ENCODE data around the gene CEP295NL.

DNA sequence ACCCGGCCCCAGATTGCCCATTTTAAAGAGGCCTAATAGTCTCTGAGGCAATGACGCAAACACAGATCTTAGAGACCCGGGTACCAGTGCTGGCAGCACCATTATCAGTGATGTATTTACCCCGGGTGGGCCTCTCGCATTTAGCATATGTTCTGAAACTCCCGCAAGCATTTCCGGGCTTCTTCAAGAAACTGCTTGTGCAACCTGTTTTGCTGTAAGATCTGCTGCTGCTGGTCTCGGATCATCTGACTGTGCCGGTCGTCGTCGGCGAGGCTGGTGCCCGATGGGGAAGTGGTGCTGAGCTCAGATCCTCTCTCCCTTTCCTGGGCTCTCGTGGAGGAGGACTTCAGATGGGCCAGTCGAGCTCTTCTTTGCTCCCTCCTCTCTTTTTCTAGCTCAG is 12.5 kb downstream of the CEP295NL start:
- TF ChIP-seq, protein P1, sequence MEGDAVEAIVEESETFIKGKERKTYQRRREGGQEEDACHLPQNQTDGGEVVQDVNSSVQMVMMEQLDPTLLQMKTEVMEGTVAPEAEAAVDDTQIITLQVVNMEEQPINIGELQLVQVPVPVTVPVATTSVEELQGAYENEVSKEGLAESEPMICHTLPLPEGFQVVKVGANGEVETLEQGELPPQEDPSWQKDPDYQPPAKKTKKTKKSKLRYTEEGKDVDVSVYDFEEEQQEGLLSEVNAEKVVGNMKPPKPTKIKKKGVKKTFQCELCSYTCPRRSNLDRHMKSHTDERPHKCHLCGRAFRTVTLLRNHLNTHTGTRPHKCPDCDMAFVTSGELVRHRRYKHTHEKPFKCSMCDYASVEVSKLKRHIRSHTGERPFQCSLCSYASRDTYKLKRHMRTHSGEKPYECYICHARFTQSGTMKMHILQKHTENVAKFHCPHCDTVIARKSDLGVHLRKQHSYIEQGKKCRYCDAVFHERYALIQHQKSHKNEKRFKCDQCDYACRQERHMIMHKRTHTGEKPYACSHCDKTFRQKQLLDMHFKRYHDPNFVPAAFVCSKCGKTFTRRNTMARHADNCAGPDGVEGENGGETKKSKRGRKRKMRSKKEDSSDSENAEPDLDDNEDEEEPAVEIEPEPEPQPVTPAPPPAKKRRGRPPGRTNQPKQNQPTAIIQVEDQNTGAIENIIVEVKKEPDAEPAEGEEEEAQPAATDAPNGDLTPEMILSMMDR (IDR thresholded peaks at IDR 0.05), result no peak
- TF ChIP-seq POLR2A (IDR thresholded peaks at IDR 0.05), result peak in 1 of 3 donors; percentile 35
